ENCODE measurements around the gene CLCN6.

CLCN6 gene

DNA sequence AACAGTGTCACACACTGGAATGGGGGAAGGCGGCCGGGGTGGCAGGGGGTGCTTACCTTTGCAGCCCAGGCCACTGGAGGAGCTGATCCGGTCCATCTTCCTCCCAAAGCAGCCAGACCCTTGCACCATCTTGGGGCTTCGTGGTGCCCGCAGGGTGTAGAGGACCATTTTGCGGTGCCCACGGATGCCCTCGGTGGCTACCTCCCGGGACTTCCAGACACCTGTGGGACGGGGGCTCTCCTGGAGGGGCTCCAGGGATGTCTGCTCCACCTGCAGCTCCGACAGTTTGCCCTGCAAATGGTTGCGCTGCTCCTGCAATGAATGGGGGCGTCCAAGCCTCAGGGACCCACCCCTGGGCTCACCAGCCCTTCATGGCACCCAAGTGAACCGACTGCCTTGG is 52.2 kb downstream of the CLCN6 start:
- DNase-seq, result no peak
- TF ChIP-seq, protein P1, sequence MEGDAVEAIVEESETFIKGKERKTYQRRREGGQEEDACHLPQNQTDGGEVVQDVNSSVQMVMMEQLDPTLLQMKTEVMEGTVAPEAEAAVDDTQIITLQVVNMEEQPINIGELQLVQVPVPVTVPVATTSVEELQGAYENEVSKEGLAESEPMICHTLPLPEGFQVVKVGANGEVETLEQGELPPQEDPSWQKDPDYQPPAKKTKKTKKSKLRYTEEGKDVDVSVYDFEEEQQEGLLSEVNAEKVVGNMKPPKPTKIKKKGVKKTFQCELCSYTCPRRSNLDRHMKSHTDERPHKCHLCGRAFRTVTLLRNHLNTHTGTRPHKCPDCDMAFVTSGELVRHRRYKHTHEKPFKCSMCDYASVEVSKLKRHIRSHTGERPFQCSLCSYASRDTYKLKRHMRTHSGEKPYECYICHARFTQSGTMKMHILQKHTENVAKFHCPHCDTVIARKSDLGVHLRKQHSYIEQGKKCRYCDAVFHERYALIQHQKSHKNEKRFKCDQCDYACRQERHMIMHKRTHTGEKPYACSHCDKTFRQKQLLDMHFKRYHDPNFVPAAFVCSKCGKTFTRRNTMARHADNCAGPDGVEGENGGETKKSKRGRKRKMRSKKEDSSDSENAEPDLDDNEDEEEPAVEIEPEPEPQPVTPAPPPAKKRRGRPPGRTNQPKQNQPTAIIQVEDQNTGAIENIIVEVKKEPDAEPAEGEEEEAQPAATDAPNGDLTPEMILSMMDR (IDR thresholded peaks at IDR 0.05), result no peak
- H3K4me1 ChIP-seq, result peaks cover 0 to 9% (median 2%) of the 10 kb centered on the region in 4 donors
- H3K9me3 ChIP-seq, result no peaks in the 10 kb centered on the region
- no peak overlapping the region for H3K4me3 ChIP-seq
- H3K27ac ChIP-seq, result no peak overlapping the region
- intact Hi-C loops (cut with DNase I; ENCODE audit: low total_unique reads), result no loop called here
- no peaks in the 10 kb centered on the region for H3K36me3 ChIP-seq
- H3K27me3 ChIP-seq, result peaks cover 0 to 70% of the 10 kb centered on the region in 2 donors

- TF ChIP-seq, protein P1 (IDR thresholded peaks at IDR 0.05), result no peak
- no peaks in the 10 kb centered on the region for H3K9me3 ChIP-seq
- H3K4me3 ChIP-seq, result no peak within 1 kb of the TSS
- H3K36me3 ChIP-seq, result no peaks in the 10 kb centered on the region
- H3K4me1 ChIP-seq, result peaks cover 0 to 9% (median 2%) of the 10 kb centered on the region in 4 donors
- no peak for DNase-seq
- intact Hi-C loops (cut with DNase I; ENCODE audit: low total_unique reads), result no loop called here
- no peak within 1 kb of the TSS for H3K27ac ChIP-seq
- peaks cover 0 to 70% of the 10 kb centered on the region in 2 donors for H3K27me3 ChIP-seq
Measured at GRCh38 chr1:11858613-11858967, 52.6 kb downstream of the CLCN6 start, which contains the start of gene NPPB. NPPB (minus strand) TSS chr1:11858945; CDS start chr1:11858833, 112 bp downstream.

GRCh38 chr1:11858968-11859871 is 53.2 kb downstream of the CLCN6 start:
- Histone ChIP-seq H3K27me3 (peaks cover 0 to 70% of the 10 kb centered on the region in 2 donors), H3K36me3 (no peaks in the 10 kb centered on the region), H3K4me1 (peaks cover 0 to 9% (median 2%) of the 10 kb centered on the region in 4 donors), H3K4me3 (no peak overlapping the region), H3K27ac (no peak overlapping the region), H3K9me3 (no peaks in the 10 kb centered on the region)
- no peak for DNase-seq
- intact Hi-C loops (cut with DNase I; ENCODE audit: low total_unique reads), result no loop called here
- TF ChIP-seq, protein P1 (IDR thresholded peaks at IDR 0.05), result peak in 1 of 2 experiments; percentile 28

GRCh38 chr1:11860083-11860482 is 54.1 kb downstream of the CLCN6 start:
- H3K36me3 ChIP-seq, result no peaks in the 10 kb centered on the region
- no peaks in the 10 kb centered on the region for H3K9me3 ChIP-seq
- peaks cover 0 to 9% (median 2%) of the 10 kb centered on the region in 4 donors for H3K4me1 ChIP-seq
- DNase-seq, result no peak
- H3K27me3 ChIP-seq, result peaks cover 0 to 62% of the 10 kb centered on the region in 2 donors
- intact Hi-C loops (cut with DNase I; ENCODE audit: low total_unique reads), result no loop called here
- no peak overlapping the region for H3K27ac ChIP-seq
- H3K4me3 ChIP-seq, result no peak overlapping the region
- TF ChIP-seq, protein P1 (IDR thresholded peaks at IDR 0.05), result no peak

DNA sequence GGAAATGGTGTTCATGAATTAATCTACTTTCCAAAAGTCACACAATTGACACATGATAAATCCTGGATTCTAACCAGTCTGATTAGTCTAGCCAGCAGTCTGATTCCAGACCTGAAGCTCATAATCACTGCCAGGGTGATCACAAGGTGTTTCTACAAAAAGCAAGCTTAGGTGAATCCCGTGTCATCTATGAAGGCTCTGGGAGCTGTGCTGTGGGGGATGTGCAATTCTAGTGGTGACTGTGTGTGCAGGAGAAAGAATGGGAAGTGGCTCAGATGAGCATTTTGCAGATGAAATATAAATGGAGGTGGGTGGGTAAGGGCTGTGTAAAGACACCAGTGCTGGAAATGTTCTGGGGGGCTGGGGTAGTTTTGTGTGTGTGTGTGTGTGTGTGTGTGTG is 54.6 kb downstream of the CLCN6 start:
- DNase-seq, result no peak
- Histone ChIP-seq H3K36me3 (no peaks in the 10 kb centered on the region), H3K4me3 (no peak overlapping the region), H3K27ac (no peak overlapping the region), H3K4me1 (peaks cover 0 to 9% (median 2%) of the 10 kb centered on the region in 4 donors), H3K9me3 (no peaks in the 10 kb centered on the region), H3K27me3 (peaks cover 0 to 66% of the 10 kb centered on the region in 2 donors)
- intact Hi-C loops (cut with DNase I; ENCODE audit: low total_unique reads), result no loop called here
- TF ChIP-seq, protein P1 (IDR thresholded peaks at IDR 0.05), result no peak
